ENCODE results near the gene ODAD2.
"Not testable (repeated sequence)": the region's sequence is repeated elsewhere in the genome, so short reads cannot be mapped to it uniquely, and the experiment has no call there.

The ODAD2 gene

DNA sequence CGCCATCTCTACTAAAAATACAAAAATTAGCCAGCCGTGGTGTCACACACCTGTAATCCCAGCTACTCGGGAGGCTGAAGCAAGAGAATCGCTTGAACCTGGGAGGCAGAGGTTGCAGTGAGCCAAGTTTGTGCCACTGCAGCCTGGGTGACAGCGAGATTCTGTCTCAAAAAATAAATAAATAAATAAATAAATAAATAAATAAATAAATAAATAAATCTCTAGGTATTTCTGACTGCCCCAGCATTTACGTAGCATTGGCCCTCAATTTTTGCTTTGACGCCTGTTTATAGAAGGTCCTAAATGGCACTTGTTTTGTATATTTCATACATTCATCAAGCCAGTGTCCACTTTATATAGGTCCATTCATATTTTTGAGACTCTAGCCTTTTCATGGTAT lies 28.9 kb downstream of the ODAD2 start:
- not testable (repeated sequence) for DNase-seq

- DNase-seq, result no peak
Observed at GRCh38 chr10:27959093-27959715, 39.7 kb downstream of the ODAD2 start.

DNA sequence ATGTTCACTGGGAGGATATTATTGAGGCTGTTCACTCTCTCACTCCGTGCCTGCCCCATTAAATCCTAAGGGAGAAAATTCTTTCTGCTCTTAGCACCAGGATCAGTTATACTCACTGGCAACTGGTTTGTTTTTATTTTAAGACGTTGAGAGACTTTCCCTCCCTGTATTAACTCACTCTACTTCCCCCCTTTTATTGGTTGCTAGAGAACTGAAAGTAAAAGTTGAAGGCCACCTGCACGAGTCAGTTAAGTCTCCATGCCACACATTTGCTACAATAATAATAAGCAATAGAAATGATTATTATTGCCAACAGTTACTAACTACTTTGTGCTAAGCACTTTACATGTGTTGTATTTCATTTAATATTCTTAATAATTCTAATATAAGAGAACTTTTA lies 40.5 kb downstream of the ODAD2 start:
- not testable (repeated sequence) for DNase-seq

DNA sequence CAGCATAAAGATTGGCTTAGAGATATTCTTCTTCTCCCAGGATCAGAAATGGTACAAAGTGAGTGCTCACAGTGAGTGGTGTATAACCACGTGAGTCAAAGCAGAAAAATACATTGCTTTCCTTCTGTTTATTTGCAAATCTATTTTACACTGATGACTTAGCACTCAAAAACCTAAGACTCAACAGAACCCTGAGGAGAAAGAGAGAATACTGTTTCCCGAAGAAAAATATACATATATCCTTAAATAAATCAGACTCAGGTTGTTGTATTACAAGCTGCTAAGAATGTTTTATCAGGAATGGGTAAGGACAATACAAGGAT lies 48.7 kb downstream of the ODAD2 start:
- no peak for DNase-seq

- no peak for DNase-seq
Observed at GRCh38 chr10:27949528-27950241, 49.2 kb downstream of the ODAD2 start.

DNA sequence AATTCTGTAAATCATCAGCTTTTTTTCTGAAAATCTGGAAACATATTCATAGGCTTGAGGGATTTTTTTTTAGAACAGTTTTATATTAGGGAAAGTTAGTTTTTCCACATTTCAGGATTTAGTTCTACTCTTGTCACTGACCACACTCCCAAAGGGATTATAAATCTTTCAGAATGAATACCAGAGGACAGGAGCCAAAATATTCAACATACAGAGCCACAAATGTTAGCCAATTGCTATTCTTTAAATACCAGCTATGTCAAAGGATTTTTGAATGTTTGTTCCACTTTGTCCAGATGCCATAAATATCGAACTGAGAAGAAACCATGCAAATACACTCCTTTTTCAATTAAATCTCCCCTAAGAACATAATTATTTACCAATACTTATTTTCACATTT lies 50.7 kb downstream of the ODAD2 start:
- DNase-seq, result no peak

GRCh38 chr10:27947540-27947939 lies 51.3 kb downstream of the ODAD2 start:
- no peak for DNase-seq

- no peak for DNase-seq
Observed at GRCh38 chr10:27944005-27944404, 54.9 kb downstream of the ODAD2 start.

GRCh38 chr10:27914888-27915287 lies 84.0 kb downstream of the ODAD2 start:
- DNase-seq, result no peak

DNA sequence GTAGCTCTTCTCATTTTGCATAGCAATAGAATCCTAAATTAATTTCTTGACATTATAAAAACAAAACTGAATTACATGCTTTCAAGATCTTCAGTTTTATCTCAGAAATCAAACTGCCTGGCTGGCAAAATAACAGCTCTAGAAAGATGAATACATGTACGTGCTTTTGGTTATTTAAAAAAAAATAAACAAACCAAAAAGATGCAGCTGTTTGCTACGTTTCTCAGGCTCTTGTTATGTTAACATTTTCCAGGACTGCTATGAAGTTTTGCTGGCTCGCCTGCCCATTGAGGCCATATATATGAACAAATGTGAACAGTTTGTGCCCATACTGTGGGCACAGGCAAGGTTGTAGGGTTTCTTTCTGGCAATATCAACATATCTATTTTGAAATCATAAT lies 86.6 kb downstream of the ODAD2 start:
- no peak for DNase-seq

- DNase-seq, result no peak
Observed at GRCh38 chr10:27911539-27911938, 87.3 kb downstream of the ODAD2 start.

GRCh38 chr10:27911011-27911410 lies 87.9 kb downstream of the ODAD2 start:
- DNase-seq, result no peak

GRCh38 chr10:27908231-27908630 lies 90.6 kb downstream of the ODAD2 start:
- DNase-seq, result no peak

- not testable (repeated sequence) for DNase-seq
Observed at GRCh38 chr10:27899485-27899884, 99.4 kb downstream of the ODAD2 start.

- DNase-seq, result no peak
Observed at GRCh38 chr10:27899058-27899457, 99.8 kb downstream of the ODAD2 start.

- no peak for DNase-seq
Observed at GRCh38 chr10:27893358-27893954, 105.4 kb downstream of the ODAD2 start.

DNA sequence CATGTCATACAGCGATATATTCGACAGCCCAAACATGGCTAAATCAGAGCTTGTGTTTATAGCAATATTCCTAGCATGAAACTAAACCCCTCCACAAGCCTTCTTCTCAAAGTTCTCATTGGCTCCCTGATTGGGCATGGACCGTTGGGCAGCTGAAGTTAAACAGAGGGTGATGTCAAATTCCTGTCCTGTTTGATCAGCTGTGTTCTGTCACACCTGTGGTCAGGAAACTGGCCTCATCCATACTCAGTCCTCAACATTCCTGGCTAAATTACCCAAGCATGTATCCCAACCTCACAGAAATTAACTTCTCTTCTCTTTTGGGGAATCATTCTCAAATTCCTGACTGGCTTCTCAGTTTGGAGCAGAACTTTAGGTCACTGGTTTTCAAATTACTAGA lies 107.9 kb downstream of the ODAD2 start:
- DNase-seq, result no peak

DNA sequence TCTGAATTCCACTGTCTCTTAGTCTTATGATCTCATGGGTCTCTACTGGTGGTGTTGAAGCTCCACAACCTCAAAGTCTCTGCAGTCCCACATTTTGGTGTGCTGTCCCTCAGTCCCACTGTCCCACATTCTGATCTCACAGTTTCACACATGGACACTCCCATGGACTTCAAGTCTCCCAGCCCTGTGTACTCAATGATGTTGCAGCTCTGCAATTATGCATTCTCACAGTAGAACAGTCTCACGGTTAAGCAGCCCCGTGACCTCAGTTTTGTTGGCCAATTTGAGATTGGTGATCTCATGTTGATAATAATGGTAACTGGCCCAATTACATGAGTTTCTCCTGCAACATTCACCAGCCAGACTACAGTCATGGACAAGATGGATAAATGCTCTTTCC lies 109.4 kb downstream of the ODAD2 start:
- no peak for DNase-seq

DNA sequence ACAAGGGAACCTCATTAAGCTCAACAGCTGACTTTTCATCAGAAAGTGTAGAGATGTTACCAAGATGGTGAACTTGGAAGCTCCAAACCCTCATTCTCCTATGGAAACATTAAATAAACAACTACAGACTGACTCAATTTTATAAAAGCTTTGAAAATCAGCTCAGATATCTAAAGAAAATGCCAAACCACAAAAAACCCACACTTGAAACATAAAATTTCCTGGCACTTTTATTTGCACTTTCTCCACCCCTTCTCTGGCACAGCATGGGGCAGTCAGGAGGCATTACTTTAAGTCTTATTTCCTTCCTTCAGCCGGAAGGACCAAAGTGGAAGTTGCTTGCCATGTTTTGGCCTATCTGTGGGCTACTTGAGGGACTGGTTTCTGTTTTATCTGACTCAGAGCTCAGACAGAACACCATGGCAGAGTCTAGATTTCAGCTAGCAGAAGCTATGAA lies 114.7 kb downstream of the ODAD2 start:
- DNase-seq, result no peak

GRCh38 chr10:27878281-27878680 lies 120.6 kb downstream of the ODAD2 start:
- no peak for DNase-seq

GRCh38 chr10:27865221-27865635 lies 133.7 kb downstream of the ODAD2 start:
- no peak for DNase-seq

- DNase-seq, result no peak
Observed at GRCh38 chr10:27861781-27862180, 137.1 kb downstream of the ODAD2 start.

DNA sequence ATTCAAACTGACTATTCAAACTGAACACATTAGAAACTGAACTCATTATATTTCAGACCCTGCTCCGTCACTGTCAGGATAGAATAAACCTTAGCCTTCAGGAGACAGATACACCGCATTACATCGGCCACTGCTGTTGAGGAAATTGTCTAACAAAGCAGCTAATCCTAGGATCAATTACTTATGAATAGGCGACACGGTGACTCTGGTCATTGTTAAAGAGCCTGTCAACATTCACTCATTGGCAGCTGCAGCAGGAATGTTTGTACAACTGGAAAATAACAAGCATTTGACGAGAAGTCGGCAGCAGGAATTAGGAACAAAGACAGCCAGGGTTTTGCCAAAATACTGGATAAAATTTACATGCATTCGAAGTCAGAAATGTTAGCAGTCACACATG lies 141.3 kb downstream of the ODAD2 start:
- DNase-seq, result no peak

- no peak for DNase-seq
Observed at GRCh38 chr10:27844223-27844622, 154.7 kb downstream of the ODAD2 start.

DNA sequence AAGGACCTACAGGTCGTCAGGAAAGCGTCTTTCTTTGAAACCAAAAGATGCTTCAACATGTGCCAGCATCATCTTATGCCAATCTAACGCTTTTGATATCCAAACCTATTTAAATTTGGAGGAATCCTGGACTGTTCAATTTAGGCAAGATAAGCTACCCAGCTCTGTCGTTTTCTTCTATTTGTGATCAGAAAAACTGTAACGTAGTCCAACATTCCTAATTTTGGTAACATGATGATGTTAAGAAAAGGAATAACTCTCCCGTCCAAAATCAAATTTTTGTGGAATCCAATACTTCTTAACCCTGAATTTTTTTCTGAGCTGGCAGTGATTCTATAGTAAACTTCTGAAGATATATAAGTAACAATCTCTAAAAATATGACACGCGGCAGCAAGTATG lies 160.0 kb downstream of the ODAD2 start:
- DNase-seq, result no peak

All from activated naive CD4-positive, alpha-beta T cell treated with Interleukin-2 at 50 U/mL for 16 hours (primary cell).